ENCODE data around the gene TSPAN1.

GRCh38 chr1:46179138-46180081 is 4.5 kb downstream of the TSPAN1 start:
- TF ChIP-seq CTCF (IDR thresholded peaks at IDR 0.05) (peak; percentile 83 to 95 (median 87)), POLR2A (IDR thresholded peaks at IDR 0.05) (no peak), EP300 (IDR thresholded peaks at IDR 0.05) (peak in 1 of 2 donors; percentile 55)
